GM12865 (cell line): ENCODE results near the gene TRPM4.

ENCODE experiments used
- DNase-seq: peaks from one replicate; pipeline ENCODE4 v3.0.0; 2010; ENCODE audit warnings: low read depth
- H3K4me3 ChIP-seq: 2 replicates; pipeline ENCODE4 v1.5.1; 2011; ENCODE audit warnings: mild to moderate bottlenecking, low read depth, low read length, control low read depth
- CTCF ChIP-seq: IDR thresholded peaks from 2 replicates; pipeline ENCODE4 v1.5.1; 2011; ENCODE audit warnings: low read length, control low read depth, low read depth, inconsistent platforms; ENCODE audit not compliant: insufficient read depth; ENCODE audit errors: missing control alignments

TRPM4 gene

GRCh38 chr19:49149652-49150105 is 7.9 kb upstream of the TRPM4 start:
- H3K4me3 ChIP-seq: peak overlapping the region; percentile 61
- DNase-seq: no peak
- no peak for TF ChIP-seq CTCF

- DNase-seq: peak; percentile 66
- no peak for TF ChIP-seq CTCF
- peak overlapping the region; percentile 61 for H3K4me3 ChIP-seq
Measured at GRCh38 chr19:49150106-49150943, 7.3 kb upstream of the TRPM4 start.

GRCh38 chr19:49150944-49151243 is 6.7 kb upstream of the TRPM4 start:
- no peak for DNase-seq
- H3K4me3 ChIP-seq: no peak overlapping the region
- TF ChIP-seq CTCF: no peak

- DNase-seq: peak; percentile 27
- H3K4me3 ChIP-seq: no peak overlapping the region
- no peak for TF ChIP-seq CTCF
Measured at GRCh38 chr19:49151267-49152118, 6.1 kb upstream of the TRPM4 start.

GRCh38 chr19:49152119-49152550 is 5.5 kb upstream of the TRPM4 start:
- no peak for TF ChIP-seq CTCF
- DNase-seq: no peak
- H3K4me3 ChIP-seq: no peak overlapping the region

GRCh38 chr19:49153167-49153809 is 4.3 kb upstream of the TRPM4 start:
- no peak overlapping the region for H3K4me3 ChIP-seq
- TF ChIP-seq CTCF: no peak
- DNase-seq: no peak
